K562 (cell line): ENCODE measurements around the gene ACTC1. TPM values are rescaled to one million over a fixed set of nuclear protein-coding genes. Genes with fewer than 3 reads are reported as not detected.

Experiments
- ATAC-seq: fragments of 200-7000 bp; cut with Tn5 transposase; 3 replicates; pipeline ENCODE4 v1.9.1; 2020; ENCODE audit warnings: moderate library complexity
- BruUV-seq: library from RNA; stranded (reverse); fragments of 400-500 nt; replicated peaks from 2 replicates; lab custom pipeline; 2021; lab: Mats Ljungman, UMichigan
- CTCF ChIA-PET: fragments of 300-600 bp; formaldehyde crosslinking; extraction: SDS; loops from one replicate; lab custom pipeline; 2021; ENCODE audit warnings: low intra/inter-chr PET ratio; lab: Yijun Ruan, JAX
- POLR2A ChIA-PET: fragments of 300-600, 350-650 bp; sonication (Branson Sonifier 250); formaldehyde crosslinking; extraction: SDS; loops from one replicate; lab custom pipeline; 2021; ENCODE audit warnings: antibody characterized with exemption, inconsistent platforms; lab: Yijun Ruan, JAX
- DNase-seq, 4 experiments: peaks; one replicate each; pipeline versions ENCODE4 v3.0.0 to v3.0.0-alpha.2; 2011 to 2018; ENCODE audit warnings: low spot score in 3 of 4, mixed read lengths in 3 of 4; ENCODE audit errors: extremely low read depth in 1 of 4
- FAIRE-seq: peaks from 2 replicates; lab custom pipeline; 2011; peaks lifted over from hg19 to GRCh38; lab: Jason Lieb, UNC
- H2AFZ ChIP-seq: 2 replicates; pipeline ENCODE4 v1.6.0; 2011; ENCODE audit warnings: low read depth, low read length, control low read depth, inconsistent platforms
- H3K27ac ChIP-seq: fragments of 200-600 bp; 3 replicates; pipeline ENCODE4 v1.8.0; 2011; ENCODE audit warnings: low read depth, mild to moderate bottlenecking, control low read depth, inconsistent platforms, low read length, moderate library complexity, mixed read lengths; ENCODE audit errors: extremely low read depth
- H3K27me3 ChIP-seq, 2 experiments: fragments of 300-600 bp in 1 of 2; 2 replicates in 1 of 2; 3 replicates in 1 of 2; pipeline versions ENCODE4 v1.6.0 to v1.8.0; 2011; ENCODE audit warnings: inconsistent platforms in 2 of 2, low read length in 2 of 2, mild to moderate bottlenecking in 1 of 2, mixed read lengths in 1 of 2, moderate library complexity in 1 of 2; ENCODE audit not compliant: control insufficient read depth in 2 of 2, insufficient read depth in 2 of 2
- H3K36me3 ChIP-seq: fragments of 300-600 bp; 3 replicates; pipeline ENCODE4 v1.8.0; 2011; ENCODE audit warnings: mild to moderate bottlenecking, low read length, inconsistent platforms; ENCODE audit not compliant: control insufficient read depth, insufficient read depth
- H3K4me1 ChIP-seq, 2 experiments: fragments of 200-600 bp in 1 of 2; replicated peaks in 1 of 2; 2 replicates in 1 of 2; 3 replicates in 1 of 2; pipeline versions ENCODE4 v1.5.1 to v1.8.0; 2011; ENCODE audit warnings: inconsistent platforms in 2 of 2, low read length in 2 of 2, mild to moderate bottlenecking in 1 of 2, mixed read lengths in 1 of 2, moderate library complexity in 1 of 2; ENCODE audit not compliant: control insufficient read depth in 2 of 2, insufficient read depth in 2 of 2
- H3K4me2 ChIP-seq: 2 replicates; pipeline ENCODE4 v1.6.1; 2011; ENCODE audit warnings: low read length, control low read depth, inconsistent platforms, mixed read lengths; ENCODE audit not compliant: insufficient read depth
- H3K4me3 ChIP-seq: fragments of 200-600 bp; sonication (generic), shearing (Covaris generic); 2 replicates; pipeline ENCODE4 v1.5.1; 2016; ENCODE audit warnings: control low read depth, inconsistent platforms
- H3K79me2 ChIP-seq: fragments of 200-600 bp; 3 replicates; pipeline ENCODE4 v1.8.0; 2011; ENCODE audit warnings: low read length, inconsistent platforms; ENCODE audit not compliant: control insufficient read depth, insufficient read depth
- H3K9ac ChIP-seq, 2 experiments: 2 replicates each; pipeline versions ENCODE4 v1.6.0 to v1.6.1; 2011; ENCODE audit warnings: low read depth in 2 of 2, low read length in 2 of 2, control low read depth in 1 of 2, inconsistent platforms in 1 of 2, mild to moderate bottlenecking in 1 of 2, mixed read lengths in 1 of 2; ENCODE audit not compliant: insufficient read depth in 1 of 2
- H3K9me1 ChIP-seq: one replicate; pipeline ENCODE4 v1.6.0; 2011; ENCODE audit warnings: inconsistent platforms, mild to moderate bottlenecking, low read length, moderate library complexity; ENCODE audit not compliant: control insufficient read depth, insufficient read depth
- H3K9me3 ChIP-seq: replicated peaks from 2 replicates; pipeline ENCODE4 v1.5.1; 2011; ENCODE audit warnings: low read depth, low read length, inconsistent platforms; ENCODE audit not compliant: control insufficient read depth, insufficient read depth
- H4K20me1 ChIP-seq: replicated peaks from 2 replicates; pipeline ENCODE4 v1.6.1; 2011; ENCODE audit warnings: low read length, inconsistent platforms, mixed read lengths; ENCODE audit not compliant: control insufficient read depth, insufficient read depth
- CC2D1A ChIP-seq: fragments of 450-650 bp; IDR thresholded peaks from 2 replicates; pipeline ENCODE4 v1.6.1; 2017; ENCODE audit warnings: mild to moderate bottlenecking
- FOXK2 ChIP-seq, 2 experiments: fragments of 450-650 bp; IDR thresholded peaks in 1 of 2; conservative IDR thresholded peaks in 1 of 2; 2 replicates each; pipeline ENCODE4 v1.6.1; 2016; ENCODE audit warnings: low read depth in 2 of 2, mild to moderate bottlenecking in 1 of 2
- FUS ChIP-seq: fragments of 200-400 bp; formaldehyde crosslinking; optimal IDR thresholded peaks from 2 replicates; pipeline ENCODE3; 2017; ENCODE audit warnings: low read depth, low read length
- GATAD2B ChIP-seq: fragments of 450-650 bp; IDR thresholded peaks from 2 replicates; pipeline ENCODE4 v1.6.1; 2017; ENCODE audit warnings: mild to moderate bottlenecking, borderline replicate concordance
- HNRNPH1 ChIP-seq: fragments of 200-400 bp; formaldehyde crosslinking; optimal IDR thresholded peaks from 2 replicates; pipeline ENCODE3; 2017; ENCODE audit warnings: low read depth, mild to moderate bottlenecking, low read length, moderate library complexity
- KDM5B ChIP-seq: fragments of 200-600 bp; sonication (generic); IDR thresholded peaks from 2 replicates; pipeline ENCODE4 v1.6.1; 2012; ENCODE audit warnings: low read depth, mild to moderate bottlenecking, moderate library complexity, low read length, control low read depth, inconsistent platforms; ENCODE audit not compliant: insufficient replicate concordance
- POLR2H ChIP-seq: IDR thresholded peaks from 2 replicates; pipeline ENCODE4 v1.6.1; 2016; ENCODE audit warnings: missing genetic modification characterization, low read depth, mild to moderate bottlenecking, control low read depth, missing compliant biosample characterization, moderate library complexity
- YBX1 ChIP-seq: fragments of 450-650 bp; IDR thresholded peaks from 2 replicates; pipeline ENCODE4 v1.7.1; 2016; ENCODE audit warnings: mild to moderate bottlenecking
- ZEB2 ChIP-seq: fragments of 450-650 bp; IDR thresholded peaks from 2 replicates; pipeline ENCODE4 v1.6.1; 2016
- ZNF655 ChIP-seq: fragments of 250-450 bp; sonication (Bioruptor Pico); IDR thresholded peaks from 2 replicates; pipeline ENCODE4 v1.5.0; 2021
- ZNF75A ChIP-seq: fragments of 450-650 bp; formaldehyde crosslinking; IDR thresholded peaks from 2 replicates; pipeline ENCODE4 v1.4.0; 2020; ENCODE audit warnings: mild to moderate bottlenecking
- ZNF76 ChIP-seq: fragments of 250-450 bp; sonication (Bioruptor Pico); IDR thresholded peaks from 2 replicates; pipeline ENCODE4 v1.4.0; 2020; ENCODE audit warnings: mild to moderate bottlenecking, moderate library complexity, borderline replicate concordance
- WGBS: fragments of 100-300 bp; shearing (Covaris generic); methylation state at CpG from one replicate; pipeline ENCODE4 v1.1.6; 2016; ENCODE audit warnings: low coverage, mixed read lengths; ENCODE audit not compliant: insufficient coverage; ENCODE audit errors: missing lambda C conversion rate; 5-methylcytosine and 5-hydroxymethylcytosine counted together
- in situ Hi-C: fragments of 300-500 bp; cut with MboI; formaldehyde crosslinking; loops from 4 replicates; pipeline ENCODE4 v1.15.0; 2018; ENCODE audit warnings: inconsistent platforms, mixed read lengths
- intact Hi-C: fragments of 100-400 bp; cut with micrococcal nuclease; formaldehyde crosslinking; loops from 2 replicates; pipeline ENCODE4 v1.14.2; 2022
- polyA plus RNA-seq, 8 experiments: library from polyadenylated mRNA; depleted of rRNA in 4 of 8; stranded (reverse) in 5 of 8; unstranded in 3 of 8; fragments of >200 nt; fragmentation: Nextera tagmentation in 2 of 8; fragmentation: Illumina TruSeq in 1 of 8; extraction: Ambion mirVana in 2 of 8; extraction: Trizol in 1 of 8; gene quantifications; 2 replicates each; pipeline versions ENCODE4 v1.2.1 to v1.2.3, GENCODE V29; 2011 to 2014; ENCODE audit warnings: inconsistent platforms in 1 of 8, missing spikeins in 1 of 8
- total RNA-seq, 7 experiments: library from RNA; depleted of rRNA in 6 of 7; stranded (reverse); fragments of >200 nt in 6 of 7; fragmentation: Illumina TruSeq in 2 of 7; extraction: Trizol in 2 of 7; gene quantifications; 2 replicates each; pipeline versions ENCODE4 v1.2.1 to v1.2.3, GENCODE V29; 2011 to 2021; ENCODE audit warnings: low replicate concordance in 1 of 7
- TF ChIP-seq, protein P1 (sequence below): sonication (generic); formaldehyde crosslinking; IDR thresholded peaks from 2 replicates; pipeline ENCODE4 v1.8.0; 2022; ENCODE audit warnings: mild to moderate bottlenecking, missing genetic modification reagents
- TF ChIP-seq, protein P2 (sequence below): fragments of 250-450 bp; sonication (Bioruptor Pico); IDR thresholded peaks from 2 replicates; pipeline ENCODE4 v1.5.0; 2020; ENCODE audit warnings: mild to moderate bottlenecking

Gene ACTC1
- total and polyA plus RNA-seq, 9 of the 15 experiments (the other 6 are each of a cell fraction or from before 2014, with no cell fraction given), result 0.08 to 0.84 (median 0.17) TPM; not detected in 3

GRCh38 chr15:34760909-34761308 is 34.4 kb downstream of the ACTC1 start:
- Histone ChIP-seq H3K9me1 (no peaks in the 10 kb centered on the region), H3K79me2 (no peaks in the 10 kb centered on the region), H3K9ac (no peak overlapping the region), H3K27me3 (peaks cover 9 to 18% of the 10 kb centered on the region in 2 experiments; a peak in 4 of 5 replicates), H3K36me3 (no peaks in the 10 kb centered on the region), H3K27ac (no peak overlapping the region), H3K9me3 (no peaks in the 10 kb centered on the region), H3K4me3 (no peak overlapping the region), H2AFZ (no peak overlapping the region), H3K4me1 (no peaks in the 10 kb centered on the region), H3K4me2 (no peak overlapping the region), H4K20me1 (no peaks in the 10 kb centered on the region)
- CTCF ChIA-PET, result no interaction called here
- WGBS, result 2% methylated on average over 3 of the region's 3 CpGs
- FAIRE-seq (no peak), ATAC-seq (no peak), DNase-seq (no peak)
- POLR2A ChIA-PET, result no interaction called here
- no TSS peak for BruUV-seq
- TF ChIP-seq FUS (no peak), ZNF75A (CRISPR knock-in tag) (no peak), HNRNPH1 (no peak), FOXK2 (conservative IDR thresholded peaks at IDR 0.05 in 1 of 2, IDR thresholded peaks at IDR 0.05 in 1 of 2; ENCODE audit: low read depth in 2 of 2) (no peak), YBX1 (no peak), KDM5B (no peak), ZEB2 (no peak), POLR2H (tag) (no peak), GATAD2B (no peak), ZNF76 (CRISPR knock-in tag) (no peak), ZNF655 (CRISPR knock-in tag) (no peak), CC2D1A (no peak)
- TF ChIP-seq, protein P1, sequence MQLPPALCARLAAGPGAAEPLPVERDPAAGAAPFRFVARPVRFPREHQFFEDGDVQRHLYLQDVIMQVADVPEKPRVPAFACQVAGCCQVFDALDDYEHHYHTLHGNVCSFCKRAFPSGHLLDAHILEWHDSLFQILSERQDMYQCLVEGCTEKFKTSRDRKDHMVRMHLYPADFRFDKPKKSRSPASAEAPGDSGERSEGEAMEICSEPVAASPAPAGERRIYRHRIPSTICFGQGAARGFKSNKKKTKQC (CRISPR knock-in tag), result no peak
- TF ChIP-seq, protein P2, sequence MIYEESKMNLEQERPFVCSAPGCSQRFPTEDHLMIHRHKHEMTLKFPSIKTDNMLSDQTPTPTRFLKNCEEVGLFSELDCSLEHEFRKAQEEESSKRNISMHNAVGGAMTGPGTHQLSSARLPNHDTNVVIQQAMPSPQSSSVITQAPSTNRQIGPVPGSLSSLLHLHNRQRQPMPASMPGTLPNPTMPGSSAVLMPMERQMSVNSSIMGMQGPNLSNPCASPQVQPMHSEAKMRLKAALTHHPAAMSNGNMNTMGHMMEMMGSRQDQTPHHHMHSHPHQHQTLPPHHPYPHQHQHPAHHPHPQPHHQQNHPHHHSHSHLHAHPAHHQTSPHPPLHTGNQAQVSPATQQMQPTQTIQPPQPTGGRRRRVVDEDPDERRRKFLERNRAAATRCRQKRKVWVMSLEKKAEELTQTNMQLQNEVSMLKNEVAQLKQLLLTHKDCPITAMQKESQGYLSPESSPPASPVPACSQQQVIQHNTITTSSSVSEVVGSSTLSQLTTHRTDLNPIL (CRISPR knock-in tag), result no peak
- intact Hi-C loops (no loop called here), in situ Hi-C loops (no loop called here)
